HEK293 (cell line): ENCODE measurements around the gene LMBR1.

Source experiments
- GLI2 ChIP-seq: fragments of 450-650 bp; formaldehyde crosslinking; IDR thresholded peaks from 2 replicates; pipeline ENCODE4; 2017; ENCODE audit warnings: missing biosample characterization, missing genetic modification characterization, low read depth, borderline replicate concordance
- HOXD13 ChIP-seq: sonication (generic); formaldehyde crosslinking; IDR thresholded peaks from 2 replicates; pipeline ENCODE4 v1.8.0; 2022; ENCODE audit warnings: missing genetic modification reagents, borderline replicate concordance
- KLF1 ChIP-seq: fragments of 450-650 bp; formaldehyde crosslinking; IDR thresholded peaks from 2 replicates; pipeline ENCODE4 v1.5.1; 2016; ENCODE audit warnings: missing biosample characterization, missing genetic modification characterization
- SCRT2 ChIP-seq: fragments of 450-650 bp; formaldehyde crosslinking; IDR thresholded peaks from 2 replicates; pipeline ENCODE4 v1.5.1; 2016; ENCODE audit warnings: missing biosample characterization, missing genetic modification characterization
- SP2 ChIP-seq: fragments of 450-650 bp; formaldehyde crosslinking; IDR thresholded peaks from 2 replicates; pipeline ENCODE4 v1.5.1; 2016; ENCODE audit warnings: missing biosample characterization, missing genetic modification characterization
- TRIM28 ChIP-seq: IDR thresholded peaks from 2 replicates; pipeline ENCODE4 v1.6.1; 2011; ENCODE audit warnings: low read length, control low read depth, borderline replicate concordance
- ZFP37 ChIP-seq: fragments of 450-650 bp; formaldehyde crosslinking; IDR thresholded peaks from 2 replicates; pipeline ENCODE4 v1.5.1; 2016; ENCODE audit warnings: missing biosample characterization, missing genetic modification characterization
- ZNF133 ChIP-seq: fragments of 450-650 bp; formaldehyde crosslinking; IDR thresholded peaks from 2 replicates; pipeline ENCODE4 v1.5.1; 2016; ENCODE audit warnings: missing biosample characterization, missing genetic modification characterization
- ZNF169 ChIP-seq: fragments of 450-650 bp; formaldehyde crosslinking; IDR thresholded peaks from 2 replicates; pipeline ENCODE4 v1.5.1; 2016; ENCODE audit warnings: missing biosample characterization, missing genetic modification characterization
- ZNF214 ChIP-seq: fragments of 450-650 bp; formaldehyde crosslinking; IDR thresholded peaks from 2 replicates; pipeline ENCODE4 v1.5.1; 2017; ENCODE audit warnings: missing biosample characterization, mild to moderate bottlenecking, missing genetic modification characterization, borderline replicate concordance
- ZNF23 ChIP-seq: fragments of 450-650 bp; formaldehyde crosslinking; IDR thresholded peaks from 2 replicates; pipeline ENCODE4 v1.5.1; 2016; ENCODE audit warnings: missing biosample characterization, missing genetic modification characterization, borderline replicate concordance
- ZNF248 ChIP-seq: fragments of 450-650 bp; formaldehyde crosslinking; IDR thresholded peaks from 2 replicates; pipeline ENCODE4 v1.5.1; 2017; ENCODE audit warnings: missing biosample characterization, missing genetic modification characterization
- ZNF394 ChIP-seq: fragments of 450-650 bp; formaldehyde crosslinking; IDR thresholded peaks from 2 replicates; pipeline ENCODE4 v1.5.1; 2016; ENCODE audit warnings: missing biosample characterization, missing genetic modification characterization, mild to moderate bottlenecking, moderate library complexity, borderline replicate concordance
- ZNF416 ChIP-seq: fragments of 450-650 bp; formaldehyde crosslinking; IDR thresholded peaks from 2 replicates; pipeline ENCODE4 v1.5.1; 2016; ENCODE audit warnings: missing biosample characterization, missing genetic modification characterization
- ZNF555 ChIP-seq: fragments of 450-650 bp; formaldehyde crosslinking; conservative IDR thresholded peaks from 2 replicates; pipeline ENCODE4 v1.5.1; 2017; ENCODE audit warnings: missing biosample characterization, mild to moderate bottlenecking, missing genetic modification characterization, inconsistent platforms
- ZNF558 ChIP-seq: fragments of 450-650 bp; formaldehyde crosslinking; IDR thresholded peaks from 2 replicates; pipeline ENCODE4 v1.5.1; 2016; ENCODE audit warnings: missing biosample characterization, missing genetic modification characterization
- ZNF600 ChIP-seq: fragments of 450-650 bp; formaldehyde crosslinking; IDR thresholded peaks from 2 replicates; pipeline ENCODE4 v1.5.1; 2016; ENCODE audit warnings: missing biosample characterization, missing genetic modification characterization
- ZNF776 ChIP-seq: fragments of 450-650 bp; formaldehyde crosslinking; IDR thresholded peaks from 2 replicates; pipeline ENCODE4 v1.5.0; 2017; ENCODE audit warnings: missing biosample characterization, missing genetic modification characterization, borderline replicate concordance
- ZSCAN23 ChIP-seq: fragments of 450-650 bp; formaldehyde crosslinking; IDR thresholded peaks from 2 replicates; pipeline ENCODE4 v1.5.1; 2016; ENCODE audit warnings: missing biosample characterization, missing genetic modification characterization
- ZXDB ChIP-seq: fragments of 450-650 bp; formaldehyde crosslinking; IDR thresholded peaks from 2 replicates; pipeline ENCODE4 v1.5.1; 2016; ENCODE audit warnings: missing biosample characterization, missing genetic modification characterization
- TF ChIP-seq, protein P1 (sequence below): fragments of 450-650 bp; formaldehyde crosslinking; IDR thresholded peaks from 2 replicates; pipeline ENCODE4 v1.5.1; 2016; ENCODE audit warnings: missing biosample characterization, missing genetic modification characterization
- TF ChIP-seq, protein P2 (sequence below): fragments of 450-650 bp; formaldehyde crosslinking; conservative IDR thresholded peaks from 2 replicates; pipeline ENCODE4 v1.5.1; 2016; ENCODE audit warnings: low read depth, missing biosample characterization, missing genetic modification characterization
- TF ChIP-seq, protein P3 (sequence below): fragments of 450-650 bp; formaldehyde crosslinking; IDR thresholded peaks from 2 replicates; pipeline ENCODE4 v1.5.1; 2016; ENCODE audit warnings: missing biosample characterization, missing genetic modification characterization, low read depth
- TF ChIP-seq, protein P4 (sequence below): fragments of 450-650 bp; formaldehyde crosslinking; IDR thresholded peaks from 2 replicates; pipeline ENCODE4 v1.5.1; 2017; ENCODE audit warnings: missing biosample characterization, missing genetic modification characterization
- TF ChIP-seq, protein P5 (sequence below): fragments of 450-650 bp; formaldehyde crosslinking; IDR thresholded peaks from 2 replicates; pipeline ENCODE4 v1.5.1; 2017; ENCODE audit warnings: missing biosample characterization, missing genetic modification characterization
- TF ChIP-seq, protein P6 (sequence below): fragments of 450-650 bp; formaldehyde crosslinking; IDR thresholded peaks from 2 replicates; pipeline ENCODE4 v1.5.1; 2016; ENCODE audit warnings: missing biosample characterization, missing genetic modification characterization

The LMBR1 gene

DNA sequence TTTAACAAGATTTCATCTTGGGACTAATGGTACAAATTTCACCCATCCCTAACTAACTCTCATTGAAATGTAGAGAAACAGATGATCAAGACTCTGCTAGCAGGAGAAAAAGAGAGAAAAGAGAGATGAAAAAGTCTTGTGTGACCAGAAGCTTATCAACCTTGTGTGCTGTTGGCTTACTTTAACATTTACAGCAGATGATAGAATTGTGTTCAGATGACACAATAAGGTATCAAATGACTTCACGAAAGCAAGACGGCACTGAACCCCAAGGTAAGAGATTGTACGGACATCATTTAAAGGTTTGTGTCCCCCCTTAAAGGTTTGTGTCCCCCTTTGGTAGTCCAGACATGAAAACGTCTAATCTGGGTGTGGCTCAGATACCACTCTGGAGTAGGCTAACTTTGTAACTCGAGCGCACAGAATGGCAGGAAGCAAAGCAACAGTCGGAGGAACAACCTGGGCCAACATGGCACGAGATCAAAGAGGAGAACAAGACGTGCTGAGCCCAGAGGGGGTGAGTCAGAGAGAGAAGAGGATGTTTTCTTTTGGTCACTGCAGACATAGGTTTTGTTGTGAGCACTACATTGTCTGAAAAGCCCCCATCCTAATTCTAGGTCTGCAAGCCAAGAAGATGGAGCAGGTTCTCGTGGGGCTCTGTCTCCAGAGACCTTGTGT lies 10.4 kb upstream of the LMBR1 start (continued):
- TF ChIP-seq, protein P1, sequence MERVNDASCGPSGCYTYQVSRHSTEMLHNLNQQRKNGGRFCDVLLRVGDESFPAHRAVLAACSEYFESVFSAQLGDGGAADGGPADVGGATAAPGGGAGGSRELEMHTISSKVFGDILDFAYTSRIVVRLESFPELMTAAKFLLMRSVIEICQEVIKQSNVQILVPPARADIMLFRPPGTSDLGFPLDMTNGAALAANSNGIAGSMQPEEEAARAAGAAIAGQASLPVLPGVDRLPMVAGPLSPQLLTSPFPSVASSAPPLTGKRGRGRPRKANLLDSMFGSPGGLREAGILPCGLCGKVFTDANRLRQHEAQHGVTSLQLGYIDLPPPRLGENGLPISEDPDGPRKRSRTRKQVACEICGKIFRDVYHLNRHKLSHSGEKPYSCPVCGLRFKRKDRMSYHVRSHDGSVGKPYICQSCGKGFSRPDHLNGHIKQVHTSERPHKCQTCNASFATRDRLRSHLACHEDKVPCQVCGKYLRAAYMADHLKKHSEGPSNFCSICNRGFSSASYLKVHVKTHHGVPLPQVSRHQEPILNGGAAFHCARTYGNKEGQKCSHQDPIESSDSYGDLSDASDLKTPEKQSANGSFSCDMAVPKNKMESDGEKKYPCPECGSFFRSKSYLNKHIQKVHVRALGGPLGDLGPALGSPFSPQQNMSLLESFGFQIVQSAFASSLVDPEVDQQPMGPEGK (tag by site-specific recombination): no peak
- TF ChIP-seq, protein P2, sequence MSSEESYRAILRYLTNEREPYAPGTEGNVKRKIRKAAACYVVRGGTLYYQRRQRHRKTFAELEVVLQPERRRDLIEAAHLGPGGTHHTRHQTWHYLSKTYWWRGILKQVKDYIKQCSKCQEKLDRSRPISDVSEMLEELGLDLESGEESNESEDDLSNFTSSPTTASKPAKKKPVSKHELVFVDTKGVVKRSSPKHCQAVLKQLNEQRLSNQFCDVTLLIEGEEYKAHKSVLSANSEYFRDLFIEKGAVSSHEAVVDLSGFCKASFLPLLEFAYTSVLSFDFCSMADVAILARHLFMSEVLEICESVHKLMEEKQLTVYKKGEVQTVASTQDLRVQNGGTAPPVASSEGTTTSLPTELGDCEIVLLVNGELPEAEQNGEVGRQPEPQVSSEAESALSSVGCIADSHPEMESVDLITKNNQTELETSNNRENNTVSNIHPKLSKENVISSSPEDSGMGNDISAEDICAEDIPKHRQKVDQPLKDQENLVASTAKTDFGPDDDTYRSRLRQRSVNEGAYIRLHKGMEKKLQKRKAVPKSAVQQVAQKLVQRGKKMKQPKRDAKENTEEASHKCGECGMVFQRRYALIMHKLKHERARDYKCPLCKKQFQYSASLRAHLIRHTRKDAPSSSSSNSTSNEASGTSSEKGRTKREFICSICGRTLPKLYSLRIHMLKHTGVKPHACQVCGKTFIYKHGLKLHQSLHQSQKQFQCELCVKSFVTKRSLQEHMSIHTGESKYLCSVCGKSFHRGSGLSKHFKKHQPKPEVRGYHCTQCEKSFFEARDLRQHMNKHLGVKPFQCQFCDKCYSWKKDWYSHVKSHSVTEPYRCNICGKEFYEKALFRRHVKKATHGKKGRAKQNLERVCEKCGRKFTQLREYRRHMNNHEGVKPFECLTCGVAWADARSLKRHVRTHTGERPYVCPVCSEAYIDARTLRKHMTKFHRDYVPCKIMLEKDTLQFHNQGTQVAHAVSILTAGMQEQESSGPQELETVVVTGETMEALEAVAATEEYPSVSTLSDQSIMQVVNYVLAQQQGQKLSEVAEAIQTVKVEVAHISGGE (tag by site-specific recombination): no peak
- TF ChIP-seq ZFP37 (tag by site-specific recombination) (0 out of 2 replicates have a peak, but pooled peaks have one; percentile 42), HOXD13 (no peak), ZNF555 (tag by site-specific recombination) (no peak), ZNF416 (tag by site-specific recombination) (no peak), SP2 (no peak), ZSCAN23 (tag by site-specific recombination) (no peak), KLF1 (tag by site-specific recombination) (peak; percentile 38), ZNF394 (no peak), ZNF600 (0 out of 2 replicates have a peak, but pooled peaks have one; percentile 9), ZXDB (tag by site-specific recombination) (no peak), ZNF133 (no peak), ZNF169 (tag by site-specific recombination) (no peak), ZNF23 (no peak), TRIM28 (no peak), ZNF776 (tag by site-specific recombination) (no peak), SCRT2 (tag by site-specific recombination) (peak; percentile 91), GLI2 (tag by site-specific recombination) (no peak), ZNF248 (tag by site-specific recombination) (no peak), ZNF558 (tag by site-specific recombination) (no peak), ZNF214 (tag by site-specific recombination) (no peak)
- TF ChIP-seq, protein P3, sequence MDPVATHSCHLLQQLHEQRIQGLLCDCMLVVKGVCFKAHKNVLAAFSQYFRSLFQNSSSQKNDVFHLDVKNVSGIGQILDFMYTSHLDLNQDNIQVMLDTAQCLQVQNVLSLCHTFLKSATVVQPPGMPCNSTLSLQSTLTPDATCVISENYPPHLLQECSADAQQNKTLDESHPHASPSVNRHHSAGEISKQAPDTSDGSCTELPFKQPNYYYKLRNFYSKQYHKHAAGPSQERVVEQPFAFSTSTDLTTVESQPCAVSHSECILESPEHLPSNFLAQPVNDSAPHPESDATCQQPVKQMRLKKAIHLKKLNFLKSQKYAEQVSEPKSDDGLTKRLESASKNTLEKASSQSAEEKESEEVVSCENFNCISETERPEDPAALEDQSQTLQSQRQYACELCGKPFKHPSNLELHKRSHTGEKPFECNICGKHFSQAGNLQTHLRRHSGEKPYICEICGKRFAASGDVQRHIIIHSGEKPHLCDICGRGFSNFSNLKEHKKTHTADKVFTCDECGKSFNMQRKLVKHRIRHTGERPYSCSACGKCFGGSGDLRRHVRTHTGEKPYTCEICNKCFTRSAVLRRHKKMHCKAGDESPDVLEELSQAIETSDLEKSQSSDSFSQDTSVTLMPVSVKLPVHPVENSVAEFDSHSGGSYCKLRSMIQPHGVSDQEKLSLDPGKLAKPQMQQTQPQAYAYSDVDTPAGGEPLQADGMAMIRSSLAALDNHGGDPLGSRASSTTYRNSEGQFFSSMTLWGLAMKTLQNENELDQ (tag by site-specific recombination): no peak
- TF ChIP-seq, protein P4, sequence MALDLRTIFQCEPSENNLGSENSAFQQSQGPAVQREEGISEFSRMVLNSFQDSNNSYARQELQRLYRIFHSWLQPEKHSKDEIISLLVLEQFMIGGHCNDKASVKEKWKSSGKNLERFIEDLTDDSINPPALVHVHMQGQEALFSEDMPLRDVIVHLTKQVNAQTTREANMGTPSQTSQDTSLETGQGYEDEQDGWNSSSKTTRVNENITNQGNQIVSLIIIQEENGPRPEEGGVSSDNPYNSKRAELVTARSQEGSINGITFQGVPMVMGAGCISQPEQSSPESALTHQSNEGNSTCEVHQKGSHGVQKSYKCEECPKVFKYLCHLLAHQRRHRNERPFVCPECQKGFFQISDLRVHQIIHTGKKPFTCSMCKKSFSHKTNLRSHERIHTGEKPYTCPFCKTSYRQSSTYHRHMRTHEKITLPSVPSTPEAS (tag by site-specific recombination): no peak
- TF ChIP-seq, protein P5, sequence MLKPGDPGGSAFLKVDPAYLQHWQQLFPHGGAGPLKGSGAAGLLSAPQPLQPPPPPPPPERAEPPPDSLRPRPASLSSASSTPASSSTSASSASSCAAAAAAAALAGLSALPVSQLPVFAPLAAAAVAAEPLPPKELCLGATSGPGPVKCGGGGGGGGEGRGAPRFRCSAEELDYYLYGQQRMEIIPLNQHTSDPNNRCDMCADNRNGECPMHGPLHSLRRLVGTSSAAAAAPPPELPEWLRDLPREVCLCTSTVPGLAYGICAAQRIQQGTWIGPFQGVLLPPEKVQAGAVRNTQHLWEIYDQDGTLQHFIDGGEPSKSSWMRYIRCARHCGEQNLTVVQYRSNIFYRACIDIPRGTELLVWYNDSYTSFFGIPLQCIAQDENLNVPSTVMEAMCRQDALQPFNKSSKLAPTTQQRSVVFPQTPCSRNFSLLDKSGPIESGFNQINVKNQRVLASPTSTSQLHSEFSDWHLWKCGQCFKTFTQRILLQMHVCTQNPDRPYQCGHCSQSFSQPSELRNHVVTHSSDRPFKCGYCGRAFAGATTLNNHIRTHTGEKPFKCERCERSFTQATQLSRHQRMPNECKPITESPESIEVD (tag by site-specific recombination): no peak
- TF ChIP-seq, protein P6, sequence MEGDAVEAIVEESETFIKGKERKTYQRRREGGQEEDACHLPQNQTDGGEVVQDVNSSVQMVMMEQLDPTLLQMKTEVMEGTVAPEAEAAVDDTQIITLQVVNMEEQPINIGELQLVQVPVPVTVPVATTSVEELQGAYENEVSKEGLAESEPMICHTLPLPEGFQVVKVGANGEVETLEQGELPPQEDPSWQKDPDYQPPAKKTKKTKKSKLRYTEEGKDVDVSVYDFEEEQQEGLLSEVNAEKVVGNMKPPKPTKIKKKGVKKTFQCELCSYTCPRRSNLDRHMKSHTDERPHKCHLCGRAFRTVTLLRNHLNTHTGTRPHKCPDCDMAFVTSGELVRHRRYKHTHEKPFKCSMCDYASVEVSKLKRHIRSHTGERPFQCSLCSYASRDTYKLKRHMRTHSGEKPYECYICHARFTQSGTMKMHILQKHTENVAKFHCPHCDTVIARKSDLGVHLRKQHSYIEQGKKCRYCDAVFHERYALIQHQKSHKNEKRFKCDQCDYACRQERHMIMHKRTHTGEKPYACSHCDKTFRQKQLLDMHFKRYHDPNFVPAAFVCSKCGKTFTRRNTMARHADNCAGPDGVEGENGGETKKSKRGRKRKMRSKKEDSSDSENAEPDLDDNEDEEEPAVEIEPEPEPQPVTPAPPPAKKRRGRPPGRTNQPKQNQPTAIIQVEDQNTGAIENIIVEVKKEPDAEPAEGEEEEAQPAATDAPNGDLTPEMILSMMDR (tag by site-specific recombination): no peak
